ENCODE results near the gene NRTN.
"Not testable (repeated sequence)": the region's sequence is repeated elsewhere in the genome, so short reads cannot be mapped to it uniquely, and the experiment has no call there.

Gene NRTN

DNA sequence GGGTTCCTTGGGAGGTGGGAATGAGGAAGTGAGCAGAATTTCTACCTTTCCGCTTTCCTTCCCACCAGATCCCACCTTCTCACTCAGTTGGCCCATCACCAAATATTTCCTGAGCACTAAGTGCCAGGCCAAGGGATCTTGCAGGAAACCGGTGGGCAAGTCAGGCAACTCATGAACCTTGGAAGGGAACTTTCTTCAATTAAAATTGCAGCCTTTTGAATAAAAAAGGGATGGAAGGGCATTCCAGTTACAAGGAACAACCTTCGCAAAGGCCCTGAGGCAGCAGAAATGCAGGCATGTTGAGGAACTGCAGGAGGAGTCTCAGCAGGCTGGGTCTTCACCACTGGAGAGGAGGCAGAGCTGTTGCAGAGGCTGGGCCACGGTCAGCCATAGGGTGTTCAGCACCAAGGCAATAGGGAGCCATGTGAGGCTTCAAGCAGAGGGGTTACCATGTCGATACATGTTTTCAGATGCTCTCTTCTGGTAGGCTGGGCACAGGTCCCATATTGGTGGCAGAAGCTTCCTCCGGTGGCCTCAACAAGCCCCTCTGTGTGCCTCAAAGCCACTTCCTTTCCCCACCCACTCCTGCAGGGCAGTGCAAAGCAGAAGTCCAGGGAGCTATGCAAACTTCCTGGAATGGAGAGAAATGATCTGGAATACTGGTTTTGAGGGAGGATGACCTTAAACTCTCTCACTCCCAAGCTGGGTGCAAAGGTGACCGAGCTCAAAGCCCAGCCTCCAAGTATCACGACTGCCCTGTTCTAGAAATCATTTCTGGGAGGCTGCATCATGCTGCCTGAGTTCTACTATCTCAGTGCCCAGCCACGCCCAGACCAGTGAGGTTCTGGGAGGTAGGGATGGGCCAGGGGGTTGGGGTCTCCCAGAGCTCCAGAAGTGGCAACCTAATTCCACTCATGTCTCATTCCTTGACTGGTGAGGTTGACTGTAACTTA, 34.5 kb downstream of the NRTN start, which contains the start of gene FUT6:
TSS of gene FUT6 (minus strand) at position 638 of the 953 bp plus-strand sequence. CDS start 7,135 bp downstream, outside the sequence.
- no peak for DNase-seq

DNA sequence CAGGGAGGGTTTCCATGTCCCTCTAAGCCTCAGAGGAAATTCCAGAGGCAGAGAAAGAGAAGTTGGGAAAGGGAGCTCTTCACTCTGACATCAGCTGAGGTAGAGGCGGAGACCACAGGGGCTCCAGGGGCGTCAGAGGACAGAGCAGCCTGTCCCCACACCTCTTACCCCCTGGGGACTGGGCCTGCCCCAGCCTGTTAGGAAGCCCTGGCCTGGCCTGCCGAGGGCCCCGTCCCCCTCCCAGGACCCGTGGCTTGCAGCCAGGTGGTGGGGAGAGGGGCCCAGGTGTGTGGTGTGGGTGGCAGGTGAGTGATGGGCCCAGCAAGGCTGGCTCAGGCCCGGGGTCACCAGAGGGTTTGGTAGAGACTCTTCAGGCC, 36.9 kb downstream of the NRTN start:
- DNase-seq: not testable (repeated sequence)

DNA sequence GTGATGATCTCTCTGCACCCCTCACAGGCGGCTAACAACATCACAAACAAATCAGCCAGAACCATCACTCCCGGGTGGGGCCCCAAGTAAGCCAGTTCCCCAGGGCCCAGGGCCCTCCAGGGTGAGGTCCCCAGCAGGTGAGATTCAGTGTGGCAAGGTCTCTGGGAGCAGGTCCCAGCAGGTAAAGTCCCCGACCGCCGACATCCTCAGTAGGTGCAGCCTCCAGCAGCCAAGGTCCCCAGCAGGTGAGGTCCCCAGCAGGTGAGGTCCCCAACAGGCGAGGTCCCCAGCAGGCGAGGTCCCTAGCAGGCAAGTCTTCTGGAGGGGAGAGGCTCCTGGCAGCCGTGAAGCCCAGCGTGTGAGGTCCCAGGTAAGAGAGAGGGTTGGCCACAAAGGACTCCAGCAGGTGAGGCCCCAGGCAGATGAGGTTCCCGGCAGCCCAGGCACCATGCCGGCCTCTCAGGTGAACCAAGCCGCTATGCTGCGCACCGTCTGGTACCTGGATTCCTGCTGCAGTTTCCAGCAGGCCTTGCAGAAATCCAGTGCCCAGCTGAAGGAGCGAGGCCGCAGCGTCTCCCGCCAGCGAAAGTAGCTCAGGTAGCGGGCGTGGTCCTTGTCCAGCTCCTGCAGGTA, 38.5 kb downstream of the NRTN start:
- no peak for DNase-seq

DNA sequence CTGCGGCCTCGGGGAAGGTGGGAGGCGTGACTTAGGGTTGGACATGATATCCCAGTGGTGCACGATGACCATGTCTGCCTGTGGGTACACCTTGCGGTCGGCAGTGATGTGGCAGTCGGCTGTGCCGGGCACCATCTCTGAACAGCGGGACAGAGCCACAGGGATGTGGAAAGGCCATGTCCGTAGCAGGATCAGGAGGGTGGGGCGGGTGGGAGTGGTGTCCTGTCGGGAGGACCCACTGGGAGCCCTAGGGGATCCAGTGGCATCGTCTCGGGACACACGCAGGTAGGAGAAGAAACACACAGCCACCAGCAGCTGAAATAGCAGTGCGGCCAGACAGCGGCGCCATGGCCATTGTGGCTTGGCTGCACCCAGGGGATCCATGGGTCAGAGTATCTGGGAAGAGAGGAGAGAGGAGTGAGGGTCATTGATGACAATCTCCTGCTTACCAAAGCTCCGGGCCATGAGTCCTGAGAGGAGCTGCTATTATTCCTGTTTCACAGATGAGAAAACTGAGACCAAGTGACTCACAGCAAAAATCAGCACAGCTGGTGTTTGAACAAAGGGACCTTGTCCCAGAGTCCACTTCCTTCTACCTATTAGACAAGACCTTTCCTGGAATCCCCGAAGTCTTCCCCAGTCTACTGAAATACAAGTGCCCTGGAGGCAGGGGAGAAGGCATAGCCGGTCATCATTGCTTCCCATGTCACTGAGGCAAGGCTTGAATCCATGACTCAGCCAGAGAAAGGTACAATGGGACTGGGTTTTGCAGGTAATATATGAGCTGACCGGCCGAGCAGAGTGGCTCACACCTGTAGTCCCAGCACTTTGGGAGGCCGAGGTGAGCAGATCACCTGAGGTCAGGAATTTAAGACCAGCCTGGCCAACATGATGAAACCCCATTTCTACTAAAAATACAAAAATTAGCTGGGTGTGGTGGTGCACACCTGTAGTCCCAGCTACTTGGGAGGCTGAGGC, 39.9 kb downstream of the NRTN start:
- no peak for DNase-seq

DNA sequence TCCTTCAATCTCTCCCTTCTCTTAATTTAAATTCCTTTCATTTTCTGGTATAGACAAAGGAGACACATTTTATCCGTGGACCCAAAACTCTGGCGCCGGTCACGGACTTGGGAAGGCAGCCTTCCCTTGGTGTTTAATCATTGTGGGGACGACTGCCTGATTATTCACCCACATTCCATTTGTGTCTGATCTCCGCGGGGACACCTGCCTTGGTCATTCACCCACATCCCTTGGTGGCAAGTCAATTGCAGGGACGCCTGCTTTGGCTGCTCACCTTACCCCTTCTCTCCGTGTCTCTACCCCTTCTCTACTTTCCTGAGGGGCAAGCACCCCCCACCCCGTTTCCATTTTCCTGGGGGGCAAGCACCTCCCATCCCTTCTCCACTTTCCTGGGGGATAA, 43.0 kb downstream of the NRTN start:
- not testable (repeated sequence) for DNase-seq

DNA sequence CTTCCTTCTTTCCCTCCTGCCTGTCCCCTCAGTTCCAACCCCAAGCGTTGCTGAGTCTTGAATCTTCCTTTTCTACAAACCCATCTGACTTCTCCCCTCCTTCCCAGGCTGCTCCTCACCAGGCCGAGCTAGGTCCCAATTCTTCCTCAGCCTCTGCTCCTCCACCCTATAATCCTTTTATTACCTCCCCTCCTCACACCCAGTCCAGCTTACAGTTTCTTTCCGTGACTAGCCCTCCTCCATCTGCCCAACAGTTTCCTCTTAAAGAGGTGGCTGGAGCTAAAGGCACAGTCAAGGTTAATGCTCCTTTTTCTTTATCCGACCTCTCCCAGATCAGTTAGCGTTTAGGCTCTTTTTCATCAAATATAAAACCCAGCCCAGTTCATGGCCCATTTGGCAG, 43.8 kb downstream of the NRTN start:
- not testable (repeated sequence) for DNase-seq

DNA sequence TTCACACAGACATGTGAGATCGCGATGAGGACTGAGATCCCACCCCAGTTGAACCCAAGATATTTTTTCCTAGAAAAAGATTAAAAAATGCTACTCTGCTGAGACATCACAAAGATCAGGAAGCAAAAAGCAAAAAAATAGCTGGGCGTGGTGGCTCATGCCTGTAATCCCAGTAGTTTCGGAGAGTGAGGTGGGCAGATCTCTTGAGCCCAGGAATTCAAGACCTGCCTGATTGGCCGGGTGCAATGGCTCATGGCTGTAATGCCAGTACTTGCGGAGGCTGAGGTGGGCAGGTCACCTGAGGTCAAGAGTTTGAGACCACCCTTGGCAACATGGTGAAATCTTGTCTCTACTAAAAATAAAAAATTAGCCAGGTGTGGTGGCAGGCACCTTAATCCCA, 45.3 kb downstream of the NRTN start:
- no peak for DNase-seq

DNA sequence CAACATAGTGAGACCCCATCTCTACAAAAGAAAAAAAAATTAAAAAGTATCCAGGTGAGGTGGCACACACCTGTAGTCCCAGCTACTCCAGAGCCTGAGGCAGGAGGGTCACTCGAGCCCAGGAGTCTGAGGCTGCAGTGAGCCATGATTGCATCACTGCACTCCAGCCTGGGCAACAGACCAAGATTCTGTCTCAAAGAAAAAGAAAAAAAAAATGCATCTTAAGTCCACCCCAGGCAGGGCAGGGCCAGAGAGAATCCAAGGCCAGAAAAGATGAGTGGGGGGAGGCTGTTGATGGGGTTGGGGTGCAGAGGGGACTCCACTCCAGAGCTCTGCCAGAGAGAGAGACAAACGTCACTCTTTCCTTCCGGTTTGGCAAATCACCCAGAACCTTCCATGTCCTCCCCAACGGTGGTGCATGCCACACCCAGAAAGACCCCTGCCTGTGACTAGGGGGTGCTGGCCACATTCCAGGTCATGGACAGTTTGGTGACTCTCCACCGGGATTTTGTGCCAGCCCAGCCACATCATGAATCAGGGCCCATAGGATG, 46.0 kb downstream of the NRTN start:
- DNase-seq: no peak

DNA sequence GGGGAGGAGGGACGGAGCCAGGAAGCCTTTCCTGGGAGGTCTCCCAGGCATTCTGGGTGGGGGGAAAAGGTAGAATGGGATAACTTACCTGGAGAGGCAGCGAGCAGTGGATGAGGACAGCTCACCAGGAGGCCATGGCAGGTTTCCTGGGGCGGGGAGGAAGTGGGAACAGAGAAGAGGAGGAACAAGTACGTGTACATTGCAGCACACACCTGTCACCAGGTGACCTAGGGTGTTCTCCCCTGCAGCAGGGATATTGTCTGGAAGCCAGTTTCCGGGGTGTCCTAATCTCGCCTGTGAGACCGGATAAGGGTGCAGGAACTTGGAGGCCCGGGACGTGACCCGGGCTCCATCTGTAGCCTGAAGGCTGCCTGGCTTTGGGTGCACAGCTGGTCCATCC, 46.4 kb downstream of the NRTN start, which contains the start of gene FUT3:
TSS of gene FUT3 (minus strand) at position 148 of the 400 bp plus-strand sequence.
- DNase-seq: no peak

DNA sequence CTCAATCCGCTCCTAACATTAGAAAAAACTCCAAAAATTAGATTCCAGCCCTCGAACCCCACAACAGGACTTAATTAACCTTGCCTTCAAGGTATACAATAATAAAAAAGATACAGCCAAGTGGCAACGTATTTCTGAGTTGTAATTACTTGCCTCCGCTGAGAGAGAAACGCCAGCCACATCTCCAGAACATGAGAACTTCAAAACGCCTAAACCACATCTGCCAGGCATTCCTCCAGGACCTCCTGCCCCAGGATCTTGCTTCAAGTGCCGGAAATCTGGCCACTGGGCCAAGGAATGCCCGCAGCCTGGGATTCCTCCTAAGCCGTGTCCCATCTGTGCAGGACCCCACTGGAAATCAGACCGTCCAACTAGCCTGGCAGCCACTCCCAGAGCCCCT, 49.3 kb downstream of the NRTN start:
- not testable (repeated sequence) for DNase-seq

DNA sequence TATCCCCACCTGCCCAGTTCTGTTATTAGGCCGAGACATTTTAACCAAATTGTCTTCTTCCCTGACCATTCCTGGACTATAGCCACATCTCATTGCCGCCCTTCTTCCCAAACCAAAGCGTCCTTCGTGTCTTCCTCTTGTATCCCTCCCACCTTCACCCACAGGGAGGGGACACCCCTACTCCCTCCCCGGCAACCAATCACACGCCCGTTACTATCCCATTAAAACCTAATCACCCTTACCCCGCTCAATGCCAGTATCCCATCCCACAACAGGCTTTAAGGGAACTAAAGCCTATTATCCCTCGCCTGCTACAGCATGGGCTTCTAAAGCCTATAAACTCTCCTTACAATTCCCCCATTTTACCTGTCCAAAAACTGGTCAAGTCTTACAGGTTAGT, 50.3 kb downstream of the NRTN start:
- not testable (repeated sequence) for DNase-seq

DNA sequence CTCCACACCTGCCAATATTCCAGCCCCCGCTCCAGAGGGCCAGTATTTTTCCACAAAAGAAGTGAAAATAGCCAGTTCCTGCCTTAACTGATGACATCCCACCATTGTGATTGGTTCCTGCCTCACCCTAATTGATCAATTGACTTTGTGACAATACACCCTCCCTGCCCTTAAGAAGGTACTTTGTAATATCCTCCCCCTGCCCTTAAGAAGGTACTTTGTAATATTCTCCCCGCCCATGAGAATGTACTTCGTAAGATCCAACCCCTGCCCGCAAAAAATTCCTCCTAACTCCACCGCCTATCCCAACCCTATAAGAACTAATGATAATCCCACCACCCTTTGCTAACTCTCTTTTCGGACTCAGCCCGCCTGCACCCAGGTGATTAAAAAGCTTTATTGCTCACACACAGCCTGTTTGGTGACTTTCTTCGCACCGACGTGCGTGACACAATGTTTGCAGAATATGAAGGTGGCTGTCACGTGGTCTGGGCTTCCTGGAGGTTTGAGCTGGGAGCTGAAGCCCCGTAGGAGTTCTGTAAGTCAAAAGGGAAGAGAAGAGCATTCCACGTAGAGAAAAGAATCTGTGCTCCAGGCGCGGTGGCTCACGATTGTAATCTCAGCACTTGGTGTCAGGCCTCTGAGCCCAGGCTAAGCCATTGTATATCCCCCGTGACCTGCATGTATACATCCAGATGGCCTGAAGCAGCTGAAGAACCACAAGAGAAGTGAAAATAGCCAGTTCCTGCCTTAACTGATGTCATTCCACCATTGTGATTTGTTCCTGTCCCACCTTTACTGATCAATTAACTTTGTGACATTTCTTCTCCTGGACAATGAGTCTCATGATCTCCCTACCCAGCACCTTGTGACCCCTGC, 52.6 kb downstream of the NRTN start:
- DNase-seq: no peak

DNA sequence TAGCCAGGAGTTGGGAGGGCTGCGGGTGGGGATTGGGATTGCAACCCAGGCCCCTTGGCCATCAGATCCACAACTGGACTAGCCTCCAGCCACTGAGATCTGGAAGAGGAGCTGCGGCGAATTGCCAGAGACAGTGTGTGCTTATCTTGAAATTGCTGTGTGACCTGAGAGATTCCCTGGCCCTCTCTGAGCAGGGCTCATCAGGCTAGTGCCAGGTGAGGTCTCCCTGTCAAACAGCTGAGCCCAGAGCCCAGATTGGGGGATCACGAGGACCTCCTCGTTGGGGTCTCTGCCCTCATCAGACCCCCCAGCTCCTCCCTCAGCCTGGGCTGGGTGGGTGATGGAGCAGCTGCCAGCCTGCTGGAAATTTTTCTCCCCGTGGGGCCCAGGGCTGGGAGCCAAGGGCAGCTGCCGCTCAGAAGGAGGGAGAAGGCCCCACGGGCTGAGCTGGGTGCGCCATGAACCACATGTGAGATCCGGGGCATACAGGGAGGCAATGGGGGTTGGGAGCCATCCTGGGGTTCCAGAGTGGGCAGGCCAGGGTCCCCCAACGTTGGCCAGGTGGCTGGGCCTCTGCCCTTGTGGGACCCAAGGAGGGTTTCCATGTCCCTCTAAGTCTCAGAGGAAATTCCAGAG, 58.3 kb downstream of the NRTN start:
- no peak for DNase-seq

DNA sequence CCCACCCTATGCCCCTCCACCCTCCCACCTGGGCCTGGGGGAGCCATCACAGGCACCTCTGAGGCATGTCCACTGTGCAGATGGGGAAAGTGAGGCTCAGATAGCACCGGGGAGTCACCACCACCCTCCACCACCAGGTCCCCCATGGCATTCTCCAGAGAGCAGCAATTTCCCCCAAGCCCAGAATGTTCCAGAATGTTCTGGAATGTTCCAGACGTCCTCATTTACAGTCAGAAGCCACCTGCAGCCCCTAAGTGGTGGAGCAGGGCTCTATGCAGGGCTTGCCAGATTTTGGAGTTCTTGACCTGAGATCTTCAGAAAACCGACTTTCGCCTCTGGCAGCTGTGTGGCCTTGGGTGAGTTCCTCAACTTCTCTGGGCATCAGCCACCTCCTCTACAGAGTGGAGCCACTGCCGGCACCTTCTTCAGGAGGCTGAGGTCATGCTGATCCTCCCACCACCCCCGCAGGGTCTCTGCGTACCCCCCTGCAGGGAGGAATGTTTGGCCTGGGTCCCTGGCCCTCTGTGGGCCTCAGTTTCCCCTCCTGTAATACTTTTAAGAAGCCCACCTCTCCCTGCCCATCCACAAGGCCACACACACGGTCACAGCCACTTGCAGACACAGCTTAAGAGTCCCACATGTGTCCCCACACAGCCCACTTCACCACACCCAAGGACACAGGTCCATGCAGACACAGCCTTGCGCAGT, 59.3 kb downstream of the NRTN start:
- DNase-seq: no peak

DNA sequence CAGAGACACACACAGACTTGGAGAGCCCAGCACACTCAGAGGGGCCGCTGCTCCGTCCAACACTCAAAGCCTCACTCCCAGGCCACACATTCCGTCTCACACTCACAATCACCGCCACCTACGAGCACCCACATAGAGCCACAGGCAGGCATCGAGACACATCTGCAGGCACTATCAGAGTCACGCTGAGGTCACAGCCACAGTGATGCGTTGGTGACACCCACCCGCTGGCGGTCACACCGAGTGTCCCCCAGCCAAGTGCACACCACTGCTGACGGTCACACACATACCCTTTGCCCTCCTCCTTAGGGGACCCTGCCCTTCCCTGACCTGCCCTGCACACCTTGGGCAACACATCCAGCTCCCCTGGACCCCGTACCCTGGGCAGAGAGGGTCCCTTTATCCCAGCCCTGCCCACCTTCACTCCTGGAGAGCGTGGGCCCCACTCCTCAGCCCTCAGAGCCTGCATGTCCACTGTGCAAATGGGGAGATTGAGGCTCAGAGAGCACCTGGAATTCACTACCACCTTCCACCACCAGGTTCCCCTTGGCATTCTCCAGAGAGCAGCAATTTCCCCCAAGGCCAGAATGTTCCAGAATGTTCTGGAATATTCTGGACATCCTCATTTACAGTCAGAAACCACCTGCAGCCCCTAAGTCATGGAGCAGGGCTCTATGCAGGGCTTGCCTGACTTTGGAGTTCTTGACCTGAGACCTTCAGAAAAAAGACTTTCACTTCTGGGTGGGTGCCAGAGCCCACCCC, 60.0 kb downstream of the NRTN start:
- no peak for DNase-seq

DNA sequence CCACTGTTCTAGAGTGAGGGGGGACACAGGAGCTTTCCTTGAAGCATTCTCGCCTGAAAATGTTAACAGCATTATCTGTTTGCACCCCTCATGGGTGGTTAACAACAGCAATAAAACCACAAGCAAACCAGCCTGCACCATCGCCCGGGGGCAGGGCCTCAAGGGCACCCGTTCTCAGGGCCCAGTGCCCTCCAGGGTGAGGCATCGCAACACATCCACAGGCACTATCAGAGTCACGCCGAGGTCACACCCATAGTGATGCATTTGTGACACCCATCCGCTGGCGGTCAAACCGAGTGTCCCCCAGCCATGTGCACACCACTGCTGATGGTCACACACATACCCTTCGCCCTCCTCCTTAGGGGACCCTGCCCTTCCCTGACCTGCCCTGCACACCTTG, 60.9 kb downstream of the NRTN start:
- no peak for DNase-seq

DNA sequence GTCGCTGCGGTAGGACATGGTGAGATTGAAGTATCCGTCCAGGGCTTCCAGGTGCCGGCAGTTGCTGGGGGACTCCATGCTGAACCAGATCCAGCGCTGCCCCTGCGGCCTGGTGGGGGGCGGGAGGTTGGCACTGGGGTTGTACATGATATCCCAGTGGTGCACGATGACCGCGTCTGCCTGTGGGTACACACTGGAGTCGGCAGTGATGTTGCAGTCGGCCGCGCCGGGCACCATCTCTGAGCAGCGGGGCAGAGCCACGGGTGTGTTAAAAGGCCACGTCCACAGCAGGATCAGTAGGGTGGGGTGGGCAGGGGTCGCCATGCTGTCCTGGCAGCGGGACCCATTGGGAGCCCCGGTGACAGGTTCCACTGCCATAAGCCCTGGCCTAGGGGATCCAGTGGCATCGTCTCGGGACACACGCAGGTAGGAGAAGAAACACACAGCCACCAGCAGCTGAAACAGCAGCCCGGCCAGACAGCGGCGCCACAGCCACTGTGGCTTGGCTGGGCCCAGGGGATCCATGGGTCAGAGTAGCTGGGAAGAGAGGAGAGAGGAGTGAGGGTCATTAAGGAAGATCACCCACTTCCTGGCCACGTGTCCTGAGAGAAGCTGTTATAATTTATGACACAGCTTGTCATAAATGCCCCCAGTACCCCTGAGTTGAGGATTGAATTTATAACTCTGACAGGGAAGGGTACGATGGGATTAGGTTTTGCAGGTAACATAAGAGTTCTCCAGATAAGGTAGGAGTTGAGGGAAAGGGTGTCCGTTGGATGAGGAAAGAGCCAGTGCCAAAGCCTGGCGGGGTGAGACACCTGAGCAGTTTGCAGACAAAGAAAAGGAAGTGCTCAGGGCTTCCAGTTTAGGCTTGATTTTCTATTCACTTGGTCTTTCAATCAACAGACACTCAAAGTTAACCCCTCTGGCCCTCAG, 62.6 kb downstream of the NRTN start:
- no peak for DNase-seq

DNA sequence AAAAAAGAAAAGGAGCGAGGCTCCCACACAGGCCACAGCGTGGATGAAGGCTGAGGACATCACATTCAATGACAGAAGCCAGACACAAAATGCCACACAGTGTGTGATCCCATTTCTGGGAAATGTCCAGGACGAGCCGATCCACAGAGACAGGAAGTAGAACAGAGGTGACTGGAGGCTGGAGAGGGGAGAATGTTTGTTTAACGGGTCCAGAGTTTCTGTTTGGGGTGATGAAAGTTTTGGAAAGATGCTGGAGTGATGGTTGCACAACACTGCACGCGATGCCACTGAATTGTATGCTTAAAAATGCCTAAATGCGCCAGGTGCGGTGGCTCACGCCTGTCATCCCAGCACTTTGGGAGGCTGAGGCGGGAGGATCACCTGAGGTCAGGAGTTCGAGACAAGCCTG, 66.1 kb downstream of the NRTN start:
- no peak for DNase-seq
